K562 (cell line): ENCODE results near the gene SLC39A11. TPM values are rescaled to one million over a fixed set of nuclear protein-coding genes. Genes with fewer than 3 reads are reported as not detected.

Source experiments
- ATAC-seq: fragments of 200-7000 bp; cut with Tn5 transposase; 3 replicates; pipeline ENCODE4 v1.9.1; 2020; ENCODE audit warnings: moderate library complexity
- BruUV-seq: library from RNA; stranded (reverse); fragments of 400-500 nt; replicated peaks from 2 replicates; lab custom pipeline; 2021; lab: Mats Ljungman, UMichigan
- CTCF ChIA-PET: fragments of 300-600 bp; formaldehyde crosslinking; extraction: SDS; loops from one replicate; lab custom pipeline; 2021; ENCODE audit warnings: low intra/inter-chr PET ratio; lab: Yijun Ruan, JAX
- POLR2A ChIA-PET: fragments of 300-600, 350-650 bp; sonication (Branson Sonifier 250); formaldehyde crosslinking; extraction: SDS; loops from one replicate; lab custom pipeline; 2021; ENCODE audit warnings: antibody characterized with exemption, inconsistent platforms; lab: Yijun Ruan, JAX
- DNase-seq, 4 experiments: peaks; one replicate each; pipeline versions ENCODE4 v3.0.0 to v3.0.0-alpha.2; 2011 to 2018; ENCODE audit warnings: low spot score in 3 of 4, mixed read lengths in 3 of 4; ENCODE audit errors: extremely low read depth in 1 of 4
- FAIRE-seq: peaks from 2 replicates; lab custom pipeline; 2011; peaks lifted over from hg19 to GRCh38; lab: Jason Lieb, UNC
- H2AFZ ChIP-seq: 2 replicates; pipeline ENCODE4 v1.6.0; 2011; ENCODE audit warnings: low read depth, low read length, control low read depth, inconsistent platforms
- H3K27ac ChIP-seq: fragments of 200-600 bp; 3 replicates; pipeline ENCODE4 v1.8.0; 2011; ENCODE audit warnings: low read depth, mild to moderate bottlenecking, control low read depth, inconsistent platforms, low read length, moderate library complexity, mixed read lengths; ENCODE audit errors: extremely low read depth
- H3K27me3 ChIP-seq, 2 experiments: fragments of 300-600 bp in 1 of 2; 2 replicates in 1 of 2; 3 replicates in 1 of 2; pipeline versions ENCODE4 v1.6.0 to v1.8.0; 2011; ENCODE audit warnings: inconsistent platforms in 2 of 2, low read length in 2 of 2, mild to moderate bottlenecking in 1 of 2, mixed read lengths in 1 of 2, moderate library complexity in 1 of 2; ENCODE audit not compliant: control insufficient read depth in 2 of 2, insufficient read depth in 2 of 2
- H3K36me3 ChIP-seq: fragments of 300-600 bp; 3 replicates; pipeline ENCODE4 v1.8.0; 2011; ENCODE audit warnings: mild to moderate bottlenecking, low read length, inconsistent platforms; ENCODE audit not compliant: control insufficient read depth, insufficient read depth
- H3K4me1 ChIP-seq, 2 experiments: fragments of 200-600 bp in 1 of 2; replicated peaks in 1 of 2; 2 replicates in 1 of 2; 3 replicates in 1 of 2; pipeline versions ENCODE4 v1.5.1 to v1.8.0; 2011; ENCODE audit warnings: inconsistent platforms in 2 of 2, low read length in 2 of 2, mild to moderate bottlenecking in 1 of 2, mixed read lengths in 1 of 2, moderate library complexity in 1 of 2; ENCODE audit not compliant: control insufficient read depth in 2 of 2, insufficient read depth in 2 of 2
- H3K4me2 ChIP-seq: 2 replicates; pipeline ENCODE4 v1.6.1; 2011; ENCODE audit warnings: low read length, control low read depth, inconsistent platforms, mixed read lengths; ENCODE audit not compliant: insufficient read depth
- H3K4me3 ChIP-seq: fragments of 200-600 bp; sonication (generic), shearing (Covaris generic); 2 replicates; pipeline ENCODE4 v1.5.1; 2016; ENCODE audit warnings: control low read depth, inconsistent platforms
- H3K79me2 ChIP-seq: fragments of 200-600 bp; 3 replicates; pipeline ENCODE4 v1.8.0; 2011; ENCODE audit warnings: low read length, inconsistent platforms; ENCODE audit not compliant: control insufficient read depth, insufficient read depth
- H3K9ac ChIP-seq, 2 experiments: 2 replicates each; pipeline versions ENCODE4 v1.6.0 to v1.6.1; 2011; ENCODE audit warnings: low read depth in 2 of 2, low read length in 2 of 2, control low read depth in 1 of 2, inconsistent platforms in 1 of 2, mild to moderate bottlenecking in 1 of 2, mixed read lengths in 1 of 2; ENCODE audit not compliant: insufficient read depth in 1 of 2
- H3K9me1 ChIP-seq: one replicate; pipeline ENCODE4 v1.6.0; 2011; ENCODE audit warnings: inconsistent platforms, mild to moderate bottlenecking, low read length, moderate library complexity; ENCODE audit not compliant: control insufficient read depth, insufficient read depth
- H3K9me3 ChIP-seq: replicated peaks from 2 replicates; pipeline ENCODE4 v1.5.1; 2011; ENCODE audit warnings: low read depth, low read length, inconsistent platforms; ENCODE audit not compliant: control insufficient read depth, insufficient read depth
- H4K20me1 ChIP-seq: replicated peaks from 2 replicates; pipeline ENCODE4 v1.6.1; 2011; ENCODE audit warnings: low read length, inconsistent platforms, mixed read lengths; ENCODE audit not compliant: control insufficient read depth, insufficient read depth
- CHD1 ChIP-seq: fragments of 200-600 bp; sonication (generic); IDR thresholded peaks from one replicate; pipeline ENCODE4 v1.6.1; 2012; ENCODE audit warnings: mild to moderate bottlenecking, moderate library complexity, low read length, inconsistent platforms
- DDX20 ChIP-seq: fragments of 450-650 bp; IDR thresholded peaks from 2 replicates; pipeline ENCODE4 v1.6.1; 2016; ENCODE audit warnings: missing genetic modification characterization, low read depth, mild to moderate bottlenecking, missing compliant biosample characterization, moderate library complexity
- ESRRB ChIP-seq: fragments of 250-450 bp; sonication (Bioruptor Pico); IDR thresholded peaks from 2 replicates; pipeline ENCODE4 v1.5.0; 2020; ENCODE audit warnings: mild to moderate bottlenecking, moderate library complexity, borderline replicate concordance
- KAT2B ChIP-seq: IDR thresholded peaks from one replicate; pipeline ENCODE4 v1.6.1; 2012; ENCODE audit warnings: low read depth, mild to moderate bottlenecking, control low read depth, inconsistent platforms, low read length, moderate library complexity
- NFYB ChIP-seq: IDR thresholded peaks from 2 replicates; pipeline ENCODE4 v1.6.1; 2011; ENCODE audit warnings: mild to moderate bottlenecking, moderate library complexity; ENCODE audit not compliant: insufficient read length; ENCODE audit errors: extremely low read depth
- SRSF7 ChIP-seq: fragments of 200-400 bp; formaldehyde crosslinking; optimal IDR thresholded peaks from 2 replicates; pipeline ENCODE3; 2017; ENCODE audit warnings: mild to moderate bottlenecking, low read depth, low read length
- ZNF436 ChIP-seq: fragments of 250-450, 450-650 bp; sonication (Bioruptor Pico); formaldehyde crosslinking; IDR thresholded peaks from 2 replicates; pipeline ENCODE4 v1.7.0; 2020; ENCODE audit warnings: mild to moderate bottlenecking
- ZNF609 ChIP-seq: sonication (generic); formaldehyde crosslinking; IDR thresholded peaks from 2 replicates; pipeline ENCODE4 v1.8.1; 2023; ENCODE audit warnings: missing genetic modification reagents, mild to moderate bottlenecking, borderline replicate concordance
- WGBS: fragments of 100-300 bp; shearing (Covaris generic); methylation state at CpG from one replicate; pipeline ENCODE4 v1.1.6; 2016; ENCODE audit warnings: low coverage, mixed read lengths; ENCODE audit not compliant: insufficient coverage; ENCODE audit errors: missing lambda C conversion rate; 5-methylcytosine and 5-hydroxymethylcytosine counted together
- in situ Hi-C: fragments of 300-500 bp; cut with MboI; formaldehyde crosslinking; loops from 4 replicates; pipeline ENCODE4 v1.15.0; 2018; ENCODE audit warnings: inconsistent platforms, mixed read lengths
- intact Hi-C: fragments of 100-400 bp; cut with micrococcal nuclease; formaldehyde crosslinking; loops from 2 replicates; pipeline ENCODE4 v1.14.2; 2022
- polyA plus RNA-seq, 8 experiments: library from polyadenylated mRNA; depleted of rRNA in 4 of 8; stranded (reverse) in 5 of 8; unstranded in 3 of 8; fragments of >200 nt; fragmentation: Nextera tagmentation in 2 of 8; fragmentation: Illumina TruSeq in 1 of 8; extraction: Ambion mirVana in 2 of 8; extraction: Trizol in 1 of 8; gene quantifications; 2 replicates each; pipeline versions ENCODE4 v1.2.1 to v1.2.3, GENCODE V29; 2011 to 2014; ENCODE audit warnings: inconsistent platforms in 1 of 8, missing spikeins in 1 of 8
- total RNA-seq, 7 experiments: library from RNA; depleted of rRNA in 6 of 7; stranded (reverse); fragments of >200 nt in 6 of 7; fragmentation: Illumina TruSeq in 2 of 7; extraction: Trizol in 2 of 7; gene quantifications; 2 replicates each; pipeline versions ENCODE4 v1.2.1 to v1.2.3, GENCODE V29; 2011 to 2021; ENCODE audit warnings: low replicate concordance in 1 of 7

Gene SLC39A11
- total and polyA plus RNA-seq, 9 of the 15 experiments (the other 6 are each of a cell fraction or from before 2014, with no cell fraction given) = 10.5 to 26.4 (median 13.4) TPM

GRCh38 chr17:73107191-73107590 lies 14.7 kb upstream of the SLC39A11 start:
- H4K20me1 ChIP-seq = no peaks in the 10 kb centered on the region
- H3K27me3 ChIP-seq = peaks cover 7 to 31% of the 10 kb centered on the region in 2 experiments
- ATAC-seq (no peak), FAIRE-seq (no peak), DNase-seq (no peak)
- no peak overlapping the region for H2AFZ ChIP-seq
- H3K4me2 ChIP-seq = no peak overlapping the region
- no peaks in the 10 kb centered on the region for H3K4me1 ChIP-seq
- no peaks in the 10 kb centered on the region for H3K79me2 ChIP-seq
- POLR2A ChIA-PET = no interaction called here
- H3K36me3 ChIP-seq = no peaks in the 10 kb centered on the region
- no peak overlapping the region for H3K9ac ChIP-seq
- no peak overlapping the region for H3K27ac ChIP-seq
- H3K9me1 ChIP-seq = no peaks in the 10 kb centered on the region
- intact Hi-C loops = no loop called here
- CTCF ChIA-PET = no interaction called here
- BruUV-seq = no TSS peak
- H3K9me3 ChIP-seq = no peaks in the 10 kb centered on the region
- in situ Hi-C loops = no loop called here
- WGBS = 7% methylated on average over 4 of the region's 4 CpGs
- TF ChIP-seq ZNF436 (no peak), CHD1 (no peak), SRSF7 (no peak), KAT2B (no peak), DDX20 (tag) (no peak), ESRRB (no peak), NFYB (no peak), ZNF609 (CRISPR knock-in tag) (no peak)
- no peak overlapping the region for H3K4me3 ChIP-seq
